NT2/D1 (cell line): Measurements from ENCODE around the gene NUP155.

Experiments used
- SUZ12 ChIP-seq: IDR thresholded peaks from 2 replicates; pipeline ENCODE4 v1.6.1; 2011; ENCODE audit not compliant: insufficient read length, insufficient read depth; ENCODE audit errors: extremely low read depth
- YY1 ChIP-seq: IDR thresholded peaks from 2 replicates; pipeline ENCODE4 v1.6.1; 2011; ENCODE audit not compliant: insufficient read length, insufficient read depth

DNA sequence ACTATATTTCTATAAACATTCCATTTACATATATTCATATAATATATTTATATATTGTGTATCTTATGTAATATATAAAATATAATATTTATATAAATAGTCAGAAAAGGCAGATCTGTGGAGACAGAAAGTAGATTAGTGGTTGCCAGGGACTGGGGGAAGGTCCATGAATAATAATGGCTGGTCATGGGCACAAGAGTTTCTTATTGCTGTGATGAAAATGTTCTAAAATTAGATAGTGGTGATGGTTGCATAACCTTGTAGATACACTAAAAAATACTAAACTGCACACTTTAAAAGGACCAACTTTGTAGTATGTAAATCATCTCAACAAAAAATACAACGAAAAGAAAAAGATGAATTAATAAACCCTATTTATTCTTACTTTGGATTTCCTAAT lies 47.3 kb downstream of the NUP155 start:
- TF ChIP-seq YY1 (no peak), SUZ12 (no peak)
